Heart left ventricle (tissue), 16 donors: Measurements from ENCODE around the gene RNF145. TPM values are rescaled to one million over a fixed set of nuclear protein-coding genes. Genes with fewer than 3 reads are reported as not detected.

ENCODE experiments used
- ATAC-seq, 4 donors: fragments of 200-7000 bp; cut with Tn5 transposase; one replicate each; pipeline ENCODE4 v1.9.1; 2020 to 2022; ENCODE audit warnings: moderate library complexity in 4 of 4, mild to moderate bottlenecking in 3 of 4, moderate number of reproducible peaks in 1 of 4
- DNase-seq, 5 donors: peaks; one replicate each; pipeline ENCODE4 v3.0.0-alpha.2; 2020
- H3K27ac ChIP-seq, 12 donors: fragments of 200-600 bp; sonication (generic) in 4 of 12; one replicate each; pipeline versions ENCODE4 v1.5.0 to v1.8.0; 2016 to 2022; ENCODE audit warnings: mild to moderate bottlenecking in 2 of 12
- H3K27me3 ChIP-seq, 9 donors: fragments of 200-600 bp; sonication (generic) in 2 of 9; one replicate each; pipeline versions ENCODE4 v1.5.1 to v1.8.0; 2016 to 2022; ENCODE audit warnings: mild to moderate bottlenecking in 3 of 9
- H3K36me3 ChIP-seq, 9 donors: fragments of 200-600 bp; sonication (generic) in 2 of 9; one replicate each; pipeline versions ENCODE4 v1.5.0 to v1.8.0; 2018 to 2022; ENCODE audit warnings: mild to moderate bottlenecking in 2 of 9
- H3K4me1 ChIP-seq, 12 donors: fragments of 200-600 bp; sonication (generic) in 4 of 12; one replicate each; pipeline versions ENCODE4 v1.5.0 to v1.8.0; 2016 to 2022; ENCODE audit warnings: mild to moderate bottlenecking in 3 of 12
- H3K4me3 ChIP-seq, 12 donors: fragments of 200-600 bp; sonication (generic) in 4 of 12; one replicate each; pipeline versions ENCODE4 v1.5.0 to v1.8.0; 2017 to 2022; ENCODE audit warnings: mild to moderate bottlenecking in 9 of 12, moderate library complexity in 4 of 12
- H3K9me3 ChIP-seq, 12 donors: fragments of 200-600 bp; sonication (generic) in 4 of 12; one replicate each; pipeline versions ENCODE4 v1.5.0 to v1.8.0; 2016 to 2022; ENCODE audit warnings: mild to moderate bottlenecking in 1 of 12
- POLR2A ChIP-seq, 2 donors: fragments of 450-650 bp; IDR thresholded peaks; one replicate each; pipeline ENCODE4 v1.6.1; 2017; ENCODE audit warnings: antibody characterized with exemption in 2 of 2, mild to moderate bottlenecking in 2 of 2, moderate library complexity in 2 of 2
- WGBS, 4 donors: extraction: QIAGEN DNeasy Blood & Tissue Kit in 2 of 4; methylation state at CpG; one replicate each; pipeline versions ENCODE4 v1.1.5 to v1.1.7; 2013 to 2018; 5-methylcytosine and 5-hydroxymethylcytosine counted together
- intact Hi-C, 10 donors: fragments of 100-400 bp; cut with DNase I; formaldehyde crosslinking; loops; one replicate each; pipeline versions ENCODE4 v1.11.1 to v1.14.2; 2022
- polyA plus RNA-seq, 2 donors: library from polyadenylated mRNA; stranded (reverse); fragments of 200-250 nt; gene quantifications; one replicate each; pipeline ENCODE4 v1.2.3, GENCODE V29; 2013
- total RNA-seq, 9 donors: library from RNA; depleted of rRNA in 2 of 9; stranded (reverse); fragments of >200 nt in 2 of 9; fragmentation: NEBNext Ultra II Directional in 3 of 9; extraction: Animal tissue kit (Norgen Biotek cat#: 25700) in 3 of 9; gene quantifications; one replicate each; pipeline versions ENCODE4 v1.1.0 to v1.2.4, GENCODE V29; 2016 to 2023
- TF ChIP-seq, protein P1 (sequence below), 12 donors: fragments of 200-600 bp; sonication (generic) in 4 of 12; IDR thresholded peaks; one replicate each; pipeline versions ENCODE4 v1.5.0 to v1.8.0; 2018 to 2022; ENCODE audit warnings: antibody characterized with exemption in 12 of 12, mild to moderate bottlenecking in 5 of 12
- donor health status: ischemic (EF 13 %, LVEDD 7.1; RV severe dilation, severe dysfunction).
- donor health status: healthy with polysubstance abuse.
- donor health status: DM: no; HTN: yes; CAD: no.
- donor health status: DM: no; HTN: no; CAD: no.
- donor health status: ischemic (EF 25% LVEDD 6.9; RV normal size, moderate dysfunction).
- donor health status: ischemic (EF 25% LVEDD 5.7; RV mildly dilated, moderate dysfunction).
- donor health status: healthy.
- donor health status: DM: yes; HTN: yes; CAD: no.
- donor health status: ischemic (EF 35%, LVEDD 5.7; RV mildly dilated, moderate dysfunction).
- donor health status: nonischemic (EF 11% LVEDD 7.7; RV severe dilation, severe dysfunction).
- donor health status: DM: yes; HTN: yes; CAD: no.
- donor health status: PGD.
- donor health status: ischemic (EF 29% LVEDD 5.4; RV normal size, mild dysfunction).
- donor health status: nonischemic (EF 23%, LVEDD 6.1; RV moderate dilation, normal function).

RNF145 gene
- total and polyA plus RNA-seq, 11 donors: 6.2 to 69.0 (median 25.2) TPM

DNA sequence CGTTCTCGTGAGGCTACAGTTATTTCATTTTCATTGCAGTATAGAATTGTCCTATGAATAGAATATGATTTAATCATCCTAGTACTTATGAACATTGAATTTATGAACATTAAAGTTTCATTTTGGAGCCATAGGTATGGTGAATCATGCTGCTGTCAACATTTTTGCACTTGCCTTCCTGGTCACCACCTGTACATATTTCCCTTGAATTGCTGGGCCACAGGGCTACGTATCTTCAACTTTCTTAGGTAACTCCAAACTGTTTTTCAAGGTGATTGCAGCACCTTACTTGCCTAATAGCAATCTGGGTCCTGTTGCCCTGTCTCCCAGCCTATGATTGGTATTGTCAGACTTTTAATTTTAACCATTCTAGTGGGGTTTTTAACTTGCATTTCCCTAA is 6.5 kb upstream of the RNF145 start:
- Histone ChIP-seq H3K27me3 (no peaks in the 10 kb centered on the region), H3K4me1 (peaks cover 0 to 14% (median 0%) of the 10 kb centered on the region in 12 donors), H3K27ac (no peak overlapping the region), H3K4me3 (no peak overlapping the region), H3K9me3 (no peaks in the 10 kb centered on the region), H3K36me3 (no peaks in the 10 kb centered on the region)
- ATAC-seq (no peak), DNase-seq (no peak)
- intact Hi-C loops: loop anchor here in 2 of 10 donors (10.0 kb wide), 2 partner anchors 49 to 61 kb away; partner anchors contain the start of gene UBLCP1 (in 1 of the 2)
- TF ChIP-seq, protein P1, sequence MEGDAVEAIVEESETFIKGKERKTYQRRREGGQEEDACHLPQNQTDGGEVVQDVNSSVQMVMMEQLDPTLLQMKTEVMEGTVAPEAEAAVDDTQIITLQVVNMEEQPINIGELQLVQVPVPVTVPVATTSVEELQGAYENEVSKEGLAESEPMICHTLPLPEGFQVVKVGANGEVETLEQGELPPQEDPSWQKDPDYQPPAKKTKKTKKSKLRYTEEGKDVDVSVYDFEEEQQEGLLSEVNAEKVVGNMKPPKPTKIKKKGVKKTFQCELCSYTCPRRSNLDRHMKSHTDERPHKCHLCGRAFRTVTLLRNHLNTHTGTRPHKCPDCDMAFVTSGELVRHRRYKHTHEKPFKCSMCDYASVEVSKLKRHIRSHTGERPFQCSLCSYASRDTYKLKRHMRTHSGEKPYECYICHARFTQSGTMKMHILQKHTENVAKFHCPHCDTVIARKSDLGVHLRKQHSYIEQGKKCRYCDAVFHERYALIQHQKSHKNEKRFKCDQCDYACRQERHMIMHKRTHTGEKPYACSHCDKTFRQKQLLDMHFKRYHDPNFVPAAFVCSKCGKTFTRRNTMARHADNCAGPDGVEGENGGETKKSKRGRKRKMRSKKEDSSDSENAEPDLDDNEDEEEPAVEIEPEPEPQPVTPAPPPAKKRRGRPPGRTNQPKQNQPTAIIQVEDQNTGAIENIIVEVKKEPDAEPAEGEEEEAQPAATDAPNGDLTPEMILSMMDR (IDR thresholded peaks at IDR 0.05): no peak
- TF ChIP-seq POLR2A (IDR thresholded peaks at IDR 0.05): no peak
- 93 to 97% (median 95%) methylated on average over 3 of the region's 3 CpGs for WGBS, 4 donors

DNA sequence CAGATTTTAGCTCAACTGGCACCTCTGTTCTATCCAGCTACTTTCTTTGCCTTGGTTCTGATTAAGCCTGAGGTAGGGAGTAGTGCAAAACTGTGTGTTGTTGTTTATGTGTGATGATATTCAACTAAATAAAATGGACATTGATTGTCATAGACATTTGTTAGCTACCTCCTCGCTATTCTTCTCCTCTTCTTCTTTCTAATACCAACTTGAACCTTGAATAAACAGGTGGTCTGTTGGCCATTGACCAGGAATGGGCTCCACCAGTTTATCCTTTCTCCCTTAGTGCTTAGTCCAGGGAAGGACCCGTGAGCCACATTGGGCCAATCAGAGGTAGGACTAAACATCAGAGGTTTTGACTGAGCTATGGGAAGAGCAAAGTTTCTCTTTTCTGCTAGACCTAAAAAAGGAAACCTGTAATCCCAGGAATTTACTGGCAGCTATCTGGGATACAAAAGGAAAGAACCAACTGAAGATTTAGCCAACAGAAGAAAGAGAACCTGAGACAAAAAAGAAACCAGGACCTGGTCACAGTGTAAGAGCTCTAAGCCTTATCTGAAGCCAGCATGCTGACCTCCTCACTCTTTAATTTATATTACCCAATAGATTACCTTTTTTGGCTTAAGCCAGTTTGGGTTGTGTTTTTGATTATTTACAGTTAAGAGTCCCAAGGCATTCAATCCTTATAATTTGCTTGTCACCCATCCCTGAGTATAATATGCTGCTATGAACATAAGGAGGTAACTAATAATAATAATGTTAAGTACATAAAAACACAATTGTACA is 5.3 kb upstream of the RNF145 start:
- intact Hi-C loops: loop anchor here in 5 of 10 donors (5.0 to 10.0 kb wide), 6 partner anchors 42 to 60 kb away; partner anchors contain the start of gene UBLCP1 (in 4 of the 5)
- Histone ChIP-seq H3K27me3 (no peaks in the 10 kb centered on the region), H3K36me3 (no peaks in the 10 kb centered on the region), H3K4me3 (no peak overlapping the region), H3K4me1 (peaks cover 0 to 23% (median 4%) of the 10 kb centered on the region in 12 donors), H3K27ac (no peak overlapping the region), H3K9me3 (no peaks in the 10 kb centered on the region)
- DNase-seq: no peak
- TF ChIP-seq, protein P1 (IDR thresholded peaks at IDR 0.05): no peak
- no peak for TF ChIP-seq POLR2A (IDR thresholded peaks at IDR 0.05)
- ATAC-seq: no peak
- 81 to 84% (median 82%) methylated on average over 2 of the region's 2 CpGs for WGBS, 4 donors

DNA sequence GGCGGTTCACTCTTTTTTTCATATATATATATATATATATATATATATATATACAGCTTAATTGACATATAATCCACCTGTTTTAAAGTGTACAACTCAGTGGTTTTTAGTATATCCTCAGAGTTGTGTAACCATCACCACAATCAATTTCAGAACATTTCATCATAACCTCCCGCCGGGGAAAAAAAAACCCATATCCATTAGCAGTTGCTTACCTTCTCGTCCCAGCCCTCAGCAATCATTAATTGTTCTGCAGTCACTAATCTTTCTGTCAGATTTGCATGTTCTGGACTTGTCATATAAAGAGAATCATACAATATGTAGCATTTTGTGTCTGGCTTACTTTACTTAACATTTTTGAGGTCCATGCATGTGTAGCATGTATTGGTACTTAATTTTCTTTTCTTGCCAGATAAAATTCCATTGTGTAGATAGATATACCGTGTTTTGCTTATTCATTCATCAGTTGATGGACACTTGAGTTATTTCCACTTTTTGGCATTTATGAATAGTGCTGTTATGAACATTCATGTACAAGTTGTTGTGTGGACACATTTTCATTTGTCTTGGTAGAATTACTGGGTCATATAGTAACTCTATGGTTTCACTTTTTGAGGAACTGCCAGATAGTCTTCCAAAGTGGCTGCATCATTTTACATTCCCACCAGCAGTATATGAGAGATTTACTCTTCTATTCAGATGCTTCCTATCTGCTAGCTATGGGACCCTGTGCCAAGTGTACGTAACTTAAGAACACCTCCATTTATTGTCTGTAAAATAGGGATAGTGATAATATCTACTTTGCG is 3.5 kb upstream of the RNF145 start:
- intact Hi-C loops: loop anchor here in 5 of 10 donors (5.0 to 10.0 kb wide), 6 partner anchors 41 to 58 kb away; partner anchors contain the start of gene UBLCP1 (in 4 of the 5)
- ATAC-seq: no peak
- Histone ChIP-seq H3K27ac (no peak overlapping the region), H3K27me3 (no peaks in the 10 kb centered on the region), H3K9me3 (no peaks in the 10 kb centered on the region), H3K4me3 (no peak overlapping the region), H3K4me1 (peaks cover 0 to 24% (median 4%) of the 10 kb centered on the region in 12 donors), H3K36me3 (no peaks in the 10 kb centered on the region)
- TF ChIP-seq POLR2A (IDR thresholded peaks at IDR 0.05): no peak
- TF ChIP-seq, protein P1 (IDR thresholded peaks at IDR 0.05): no peak
- 75 to 89% (median 86%) methylated on average over 7 of the region's 7 CpGs for WGBS, 4 donors
- no peak for DNase-seq

DNA sequence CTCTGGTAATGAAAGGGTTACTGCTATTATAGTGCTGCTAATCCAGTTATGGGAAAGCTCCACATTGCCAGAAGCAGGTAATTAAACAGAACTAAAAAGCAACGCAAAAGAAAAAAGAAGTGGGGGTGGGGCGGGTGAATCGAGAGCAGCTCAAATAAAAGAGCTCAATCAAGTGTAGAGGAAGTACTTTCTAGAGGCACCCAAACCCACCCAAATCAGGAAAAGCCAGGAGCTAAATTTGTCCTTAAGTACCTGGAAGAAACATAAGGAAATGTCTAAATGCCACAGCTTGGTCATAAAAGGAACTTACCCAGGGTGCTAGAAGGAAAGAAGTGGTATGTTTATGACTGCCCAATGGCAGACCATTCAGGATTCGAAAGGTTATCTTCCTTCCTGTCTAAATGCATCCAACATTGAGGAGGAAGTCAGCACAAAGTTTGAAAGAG is 2.4 kb upstream of the RNF145 start:
- intact Hi-C loops: loop anchor here in 5 of 10 donors (5.0 to 10.0 kb wide), 6 partner anchors 39 to 57 kb away; partner anchors contain the start of gene UBLCP1 (in 4 of the 5)
- Histone ChIP-seq H3K27ac (no peak overlapping the region), H3K4me3 (no peak overlapping the region), H3K9me3 (no peaks in the 10 kb centered on the region), H3K4me1 (peaks cover 0 to 29% (median 5%) of the 10 kb centered on the region in 12 donors), H3K27me3 (no peaks in the 10 kb centered on the region), H3K36me3 (no peaks in the 10 kb centered on the region)
- TF ChIP-seq POLR2A (IDR thresholded peaks at IDR 0.05): no peak
- TF ChIP-seq, protein P1 (IDR thresholded peaks at IDR 0.05): no peak
- WGBS, 4 donors: 49 to 60% (median 54%) methylated on average over 4 of the region's 4 CpGs
- ATAC-seq (no peak), DNase-seq (no peak)
